H4 (cell line): ENCODE measurements around the gene MBP. TPM values are rescaled to one million over a fixed set of nuclear protein-coding genes. Genes with fewer than 3 reads are reported as not detected.

Experiments used
- DNase-seq: peaks from one replicate; pipeline ENCODE4 v3.0.0-alpha.2; 2015; ENCODE audit warnings: low spot score
- total RNA-seq: library from RNA; depleted of rRNA; stranded (reverse); fragments of >200 nt; shearing (Covaris generic); gene quantifications from 2 replicates; pipeline ENCODE4 v1.2.3, GENCODE V29; 2014

The MBP gene
- total RNA-seq, 1 experiment from 2014 or later = 0.35 TPM

- peak; percentile 98 for DNase-seq
Measured at GRCh38 chr18:77114415-77115191, 18.0 kb downstream of the MBP start.

- DNase-seq = no peak
Measured at GRCh38 chr18:77114152-77114414, 18.5 kb downstream of the MBP start.

- no peak for DNase-seq
Measured at GRCh38 chr18:77113361-77114151, 19.0 kb downstream of the MBP start.

- DNase-seq = no peak
Measured at GRCh38 chr18:77112747-77113092, 19.9 kb downstream of the MBP start.

- DNase-seq = no peak
Measured at GRCh38 chr18:77111951-77112746, 20.4 kb downstream of the MBP start.

GRCh38 chr18:77111449-77111848 is 21.1 kb downstream of the MBP start:
- DNase-seq = no peak

GRCh38 chr18:77110936-77111335 is 21.6 kb downstream of the MBP start:
- no peak for DNase-seq

GRCh38 chr18:77110400-77110799 is 22.2 kb downstream of the MBP start:
- DNase-seq = no peak

GRCh38 chr18:77109648-77110019 is 22.9 kb downstream of the MBP start:
- no peak for DNase-seq

GRCh38 chr18:77108821-77109647 is 23.5 kb downstream of the MBP start:
- no peak for DNase-seq

GRCh38 chr18:77108001-77108692 is 24.4 kb downstream of the MBP start:
- peak; percentile 85 for DNase-seq

GRCh38 chr18:77107292-77107691 is 25.3 kb downstream of the MBP start:
- no peak for DNase-seq

- DNase-seq = no peak
Measured at GRCh38 chr18:77106331-77106730, 26.3 kb downstream of the MBP start.

GRCh38 chr18:77105680-77106079 is 26.9 kb downstream of the MBP start:
- DNase-seq = no peak

GRCh38 chr18:77105028-77105427 is 27.6 kb downstream of the MBP start:
- no peak for DNase-seq

GRCh38 chr18:77103991-77104531 is 28.5 kb downstream of the MBP start:
- no peak for DNase-seq

GRCh38 chr18:77103187-77103850 is 29.3 kb downstream of the MBP start:
- no peak for DNase-seq

- peak; percentile 90 for DNase-seq
Measured at GRCh38 chr18:77102259-77103040, 30.1 kb downstream of the MBP start.

GRCh38 chr18:77101410-77102258 is 30.9 kb downstream of the MBP start:
- DNase-seq = peak; percentile 96
